SK-N-SH (cell line): Measurements from ENCODE around the gene SPATA16. TPM values are rescaled to one million over a fixed set of nuclear protein-coding genes. Genes with fewer than 3 reads are reported as not detected.

ENCODE experiments used
- CTCF ChIA-PET: fragments of 300-600, 350-600 bp; formaldehyde crosslinking; extraction: SDS; loops from one replicate; lab custom pipeline; 2021; lab: Yijun Ruan, JAX
- POLR2A ChIA-PET: fragments of 350-600 bp; sonication (Branson Sonifier 250); formaldehyde crosslinking; extraction: SDS; loops from one replicate; lab custom pipeline; 2020; ENCODE audit warnings: antibody characterized with exemption, inconsistent platforms; lab: Yijun Ruan, JAX
- DNase-seq: peaks from one replicate; pipeline ENCODE4 v3.0.0; 2012
- H2AFZ ChIP-seq: fragments of 200-600 bp; sonication (generic); 2 replicates; pipeline ENCODE4 v1.8.1; 2016; ENCODE audit warnings: antibody characterized with exemption, mild to moderate bottlenecking, low read depth
- H3F3A ChIP-seq: fragments of 200-600 bp; sonication (generic); replicated peaks from 2 replicates; pipeline ENCODE3; 2016; ENCODE audit warnings: antibody characterized with exemption, mild to moderate bottlenecking; ENCODE audit not compliant: insufficient read depth
- H3K27ac ChIP-seq, 2 experiments: fragments of 200-500 bp in 1 of 2; fragments of 200-600 bp in 1 of 2; sonication (Bioruptor generic) in 1 of 2; sonication (generic), shearing (Covaris generic) in 1 of 2; 2 replicates each; pipeline versions ENCODE4 v1.5.1 to v1.6.1; 2014 to 2016; ENCODE audit warnings: low read depth in 2 of 2, inconsistent platforms in 1 of 2, low read length in 1 of 2, mild to moderate bottlenecking in 1 of 2, mixed read lengths in 1 of 2
- H3K27me3 ChIP-seq: fragments of 200-600 bp; sonication (generic), shearing (Covaris generic); 2 replicates; pipeline ENCODE4 v1.6.1; 2016; ENCODE audit warnings: mixed run types; ENCODE audit not compliant: insufficient read depth
- H3K36me3 ChIP-seq, 2 experiments: fragments of 200-500 bp in 1 of 2; fragments of 200-600 bp in 1 of 2; sonication (Bioruptor generic) in 1 of 2; sonication (generic) in 1 of 2; replicated peaks in 1 of 2; 2 replicates each; pipeline versions ENCODE3 to v1.5.1; 2014 to 2016; ENCODE audit warnings: low read length in 1 of 2, mild to moderate bottlenecking in 1 of 2; ENCODE audit not compliant: insufficient read depth in 2 of 2, control insufficient read depth in 1 of 2
- H3K4me1 ChIP-seq, 2 experiments: fragments of 200-500 bp in 1 of 2; fragments of 200-600 bp in 1 of 2; sonication (Bioruptor generic) in 1 of 2; sonication (generic), shearing (Covaris generic) in 1 of 2; 2 replicates each; pipeline versions ENCODE4 v1.5.1 to v1.6.1; 2014 to 2016; ENCODE audit warnings: low read depth in 1 of 2, low read length in 1 of 2, mixed run types in 1 of 2; ENCODE audit not compliant: insufficient read depth in 2 of 2, control insufficient read depth in 1 of 2
- H3K4me2 ChIP-seq: fragments of 200-600 bp; sonication (generic), shearing (Covaris generic); 2 replicates; pipeline ENCODE4 v1.6.1; 2017; ENCODE audit warnings: mixed run types
- H3K4me3 ChIP-seq, 2 experiments: fragments of 200-500 bp in 1 of 2; fragments of 200-600 bp in 1 of 2; sonication (Bioruptor generic) in 1 of 2; sonication (generic), shearing (Covaris generic) in 1 of 2; 2 replicates each; pipeline versions ENCODE4 v1.5.1 to v1.8.1; 2014 to 2016; ENCODE audit warnings: low read depth in 2 of 2, inconsistent platforms in 1 of 2, low read length in 1 of 2, mild to moderate bottlenecking in 1 of 2, mixed read lengths in 1 of 2, moderate library complexity in 1 of 2
- H3K79me2 ChIP-seq: fragments of 200-600 bp; sonication (generic); 2 replicates; pipeline ENCODE4 v1.8.1; 2017; ENCODE audit warnings: mild to moderate bottlenecking; ENCODE audit not compliant: insufficient read depth
- H3K9ac ChIP-seq: fragments of 200-600 bp; sonication (generic); 2 replicates; pipeline ENCODE4 v1.6.1; 2017; ENCODE audit warnings: mixed run types
- H3K9me2 ChIP-seq: fragments of 200-600 bp; sonication (generic); 2 replicates; pipeline ENCODE4 v1.6.1; 2017; ENCODE audit warnings: mixed run types
- H3K9me3 ChIP-seq: fragments of 200-600 bp; sonication (generic); 2 replicates; pipeline ENCODE4 v1.6.1; 2017; ENCODE audit warnings: mixed run types, mild to moderate bottlenecking, moderate library complexity
- H4K20me1 ChIP-seq: fragments of 200-600 bp; sonication (generic); 2 replicates; pipeline ENCODE4 v1.6.1; 2017; ENCODE audit warnings: mild to moderate bottlenecking, mixed run types; ENCODE audit not compliant: insufficient read depth
- CHD2 ChIP-seq: fragments of 150-350 bp; IDR thresholded peaks from 2 replicates; pipeline ENCODE4 v1.6.1; 2018; ENCODE audit warnings: low read length; ENCODE audit not compliant: partially characterized antibody
- ELF1 ChIP-seq: IDR thresholded peaks from 2 replicates; pipeline ENCODE4 v1.4.0; 2012
- EP300 ChIP-seq, 2 experiments: IDR thresholded peaks; 2 replicates each; pipeline versions ENCODE4 v1.4.0 to v1.6.1; 2012; ENCODE audit warnings: borderline replicate concordance in 1 of 2, low read depth in 1 of 2, low read length in 1 of 2
- EZH2phosphoT487 ChIP-seq: fragments of 200-600 bp; sonication (generic); IDR thresholded peaks from 2 replicates; pipeline ENCODE4 v1.6.1; 2017; ENCODE audit warnings: low read depth, mixed run types, mild to moderate bottlenecking, antibody characterized with exemption, moderate library complexity, borderline replicate concordance
- GABPA ChIP-seq: IDR thresholded peaks from 2 replicates; pipeline ENCODE4 v1.4.0; 2012; ENCODE audit warnings: low read depth, mild to moderate bottlenecking
- GATA2 ChIP-seq: sonication (generic); formaldehyde crosslinking; IDR thresholded peaks from 2 replicates; pipeline ENCODE4 v1.5.0; 2020; ENCODE audit warnings: mild to moderate bottlenecking, missing genetic modification reagents
- JUND ChIP-seq: IDR thresholded peaks from 2 replicates; pipeline ENCODE4 v1.4.0; 2012
- RAD21 ChIP-seq: IDR thresholded peaks from 2 replicates; pipeline ENCODE4 v1.6.1; 2012; ENCODE audit warnings: mild to moderate bottlenecking, low read length
- RCOR1 ChIP-seq: fragments of 150-350 bp; IDR thresholded peaks from 2 replicates; pipeline ENCODE4 v1.6.1; 2017; ENCODE audit warnings: antibody characterized with exemption, low read length
- RFX5 ChIP-seq: IDR thresholded peaks from 2 replicates; pipeline ENCODE4 v1.6.1; 2012; ENCODE audit warnings: mild to moderate bottlenecking, improper control_type of control experiment, low read length
- RXRA ChIP-seq: IDR thresholded peaks from 2 replicates; pipeline ENCODE4 v1.4.0; 2012; ENCODE audit warnings: low read depth, mild to moderate bottlenecking, borderline replicate concordance
- TCF12 ChIP-seq: IDR thresholded peaks from 2 replicates; pipeline ENCODE4 v1.4.0; 2012
- TEAD4 ChIP-seq: IDR thresholded peaks from 2 replicates; pipeline ENCODE4 v1.4.0; 2012; ENCODE audit warnings: mild to moderate bottlenecking, borderline replicate concordance; ENCODE audit not compliant: insufficient read depth
- YY1 ChIP-seq: IDR thresholded peaks from 2 replicates; pipeline ENCODE4 v1.4.0; 2012; ENCODE audit warnings: low read depth, mild to moderate bottlenecking
- ZBTB33 ChIP-seq: IDR thresholded peaks from 2 replicates; pipeline ENCODE4 v1.4.0; 2012; ENCODE audit warnings: low read depth, borderline replicate concordance
- WGBS: methylation state at CpG from one replicate; pipeline ENCODE4 v1.1.6; 2017; ENCODE audit warnings: low lambda C conversion rate; 5-methylcytosine and 5-hydroxymethylcytosine counted together
- polyA plus RNA-seq, 3 experiments: library from polyadenylated mRNA; depleted of rRNA; stranded (reverse); fragments of >200 nt; gene quantifications; 2 replicates each; pipeline ENCODE4 v1.2.3, GENCODE V29; 2012

Gene SPATA16
- polyA plus RNA-seq, 1 of the 3 experiments (the other 2 are of a cell fraction), result not detected

GRCh38 chr3:173027429-173027828 lies 113.6 kb downstream of the SPATA16 start:
- no peaks in the 10 kb centered on the region for H3K27me3 ChIP-seq
- H3K9me2 ChIP-seq, result no peaks in the 10 kb centered on the region
- DNase-seq, result no peak
- H3K9ac ChIP-seq, result no peak overlapping the region
- no peaks in the 10 kb centered on the region for H4K20me1 ChIP-seq
- no peak overlapping the region for H2AFZ ChIP-seq
- H3K27ac ChIP-seq, result no peak overlapping the region
- ChIA-PET POLR2A (no interaction called here), CTCF (interaction anchor here (1.5 kb wide), 1 partner anchor 18 kb away, joined by 3 read pairs; no protein-coding TSS in a partner anchor)
- H3K9me3 ChIP-seq, result no peaks in the 10 kb centered on the region; the same call in 1 of the 2 replicates
- no peak overlapping the region for H3K4me2 ChIP-seq
- no peaks in the 10 kb centered on the region for H3K36me3 ChIP-seq
- H3K4me1 ChIP-seq, result no peaks in the 10 kb centered on the region
- WGBS, result 16% methylated on average over 1 of the region's 1 CpG
- no peaks in the 10 kb centered on the region for H3K79me2 ChIP-seq
- no peaks in the 10 kb centered on the region for H3F3A ChIP-seq
- TF ChIP-seq YY1, result no peak
- no peak for TF ChIP-seq RXRA
- no peak for TF ChIP-seq ZBTB33
- TF ChIP-seq, all 33 proteins: peak for 0
- no peak overlapping the region for H3K4me3 ChIP-seq

GRCh38 chr3:173025941-173026340 lies 115.1 kb downstream of the SPATA16 start:
- no peak for DNase-seq
- ChIA-PET POLR2A (no interaction called here), CTCF (no interaction called here)

More at GRCh38 chr3:173025941-173026340, 115.1 kb downstream of the SPATA16 start:
- Histone ChIP-seq H3K36me3 (no peaks in the 10 kb centered on the region), H3K79me2 (no peaks in the 10 kb centered on the region), H3K27me3 (no peaks in the 10 kb centered on the region), H3K4me3 (no peak overlapping the region), H4K20me1 (no peaks in the 10 kb centered on the region), H3F3A (no peaks in the 10 kb centered on the region), H3K9me2 (no peaks in the 10 kb centered on the region), H3K9ac (no peak overlapping the region), H3K4me1 (no peaks in the 10 kb centered on the region), H3K4me2 (no peak overlapping the region), H3K27ac (no peak overlapping the region), H2AFZ (no peak overlapping the region), H3K9me3 (no peaks in the 10 kb centered on the region; the same call in 1 of the 2 replicates)
- TF ChIP-seq RAD21, result no peak
- TF ChIP-seq TEAD4, result no peak
- no peak for TF ChIP-seq EP300 (IDR thresholded peaks at IDR 0.05; ENCODE audit: borderline replicate concordance in 1 of 2, low read depth in 1 of 2, low read length in 1 of 2)
- no peak for TF ChIP-seq JUND
- no peak for TF ChIP-seq RCOR1
- TF ChIP-seq ZBTB33, result no peak
- no peak for TF ChIP-seq RFX5
- no peak for TF ChIP-seq TCF12
- no peak for TF ChIP-seq GATA2 (CRISPR knock-in tag)
- TF ChIP-seq CHD2, result no peak
- no peak for TF ChIP-seq EZH2phosphoT487
- TF ChIP-seq GABPA, result no peak
- TF ChIP-seq ELF1, result no peak
- WGBS, result 60% methylated on average over 5 of the region's 5 CpGs
